Right renal pelvis (tissue), 4 donors: ENCODE measurements around the gene FOXF2. TPM values are rescaled to one million over a fixed set of nuclear protein-coding genes. Genes with fewer than 3 reads are reported as not detected.
"Not testable (repeated sequence)": the region's sequence is repeated elsewhere in the genome, so short reads cannot be mapped to it uniquely, and the experiment has no call there.

ENCODE experiments used
- DNase-seq, 4 donors: peaks; one replicate each; pipeline ENCODE4 v3.0.0-alpha.2; 2013; ENCODE audit warnings: low read depth in 4 of 4, low spot score in 3 of 4, missing footprints in 1 of 4
- polyA plus RNA-seq, 4 donors: library from polyadenylated mRNA; unstranded; fragments of 120-200 nt; gene quantifications; one replicate each; pipeline ENCODE4 v1.2.1, GENCODE V29; 2013; ENCODE audit not compliant: insufficient read length in 4 of 4

The FOXF2 gene
- under 1 TPM; 0.07 to 0.31 (median 0.13) TPM for polyA plus RNA-seq

- no peak for DNase-seq
Observed at GRCh38 chr6:1389369-1390132, at the start of gene FOXF2. Gene FOXF2, plus strand, starts transcription at chr6:1389576. Its CDS starts 372 bp downstream, at chr6:1389948.

DNA sequence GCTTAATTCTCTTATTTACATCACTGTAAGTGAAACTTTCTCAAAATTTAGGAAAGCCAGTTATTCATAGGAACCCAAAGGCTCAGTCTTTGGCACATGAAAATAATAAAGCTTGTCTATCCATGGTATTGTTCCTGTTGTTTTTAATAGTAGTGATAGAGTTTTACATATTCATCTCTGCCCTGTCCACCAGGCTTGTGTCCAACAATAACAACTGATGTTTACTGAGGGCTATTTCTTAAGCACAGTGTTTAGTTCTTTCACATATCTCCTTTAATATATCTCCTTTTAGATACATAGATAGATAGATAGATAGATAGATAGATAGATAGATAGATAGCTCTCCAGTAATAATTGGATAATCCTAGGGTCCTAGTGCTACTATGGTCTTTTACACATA is 43.3 kb upstream of the FOXF2 start:
- DNase-seq: no peak

- DNase-seq: no peak
Observed at GRCh38 chr6:1346558-1347091, 42.8 kb upstream of the FOXF2 start.

- DNase-seq: no peak
Observed at GRCh38 chr6:1347161-1347560, 42.2 kb upstream of the FOXF2 start.

GRCh38 chr6:1348675-1349074 is 40.7 kb upstream of the FOXF2 start:
- DNase-seq: no peak

- no peak for DNase-seq
Observed at GRCh38 chr6:1349655-1350054, 39.7 kb upstream of the FOXF2 start.

- no peak for DNase-seq
Observed at GRCh38 chr6:1351381-1352008, 37.9 kb upstream of the FOXF2 start.

- DNase-seq: not testable (repeated sequence)
Observed at GRCh38 chr6:1355068-1355467, 34.3 kb upstream of the FOXF2 start.

- not testable (repeated sequence) for DNase-seq
Observed at GRCh38 chr6:1361717-1362116, 27.7 kb upstream of the FOXF2 start.

DNA sequence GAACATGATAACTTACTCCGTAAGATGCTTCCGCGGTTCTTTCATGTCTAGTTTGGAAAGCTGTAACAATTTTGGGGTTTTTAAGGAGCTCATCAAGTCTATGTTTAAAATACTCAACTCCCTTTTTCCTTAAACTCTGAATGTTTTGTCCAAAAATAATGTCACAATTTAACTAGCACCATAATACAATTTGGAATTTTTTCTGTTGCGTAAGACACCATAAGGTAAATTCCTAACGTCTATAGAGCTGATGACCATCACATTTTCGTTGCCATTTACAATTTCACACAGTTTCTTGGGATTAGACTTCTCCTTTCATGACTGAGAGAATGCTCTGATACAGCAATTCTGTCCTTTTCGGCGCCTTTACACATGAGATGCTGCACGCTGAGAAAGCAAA is 26.7 kb upstream of the FOXF2 start:
- DNase-seq: no peak

- DNase-seq: no peak
Observed at GRCh38 chr6:1363298-1363697, 26.1 kb upstream of the FOXF2 start.

DNA sequence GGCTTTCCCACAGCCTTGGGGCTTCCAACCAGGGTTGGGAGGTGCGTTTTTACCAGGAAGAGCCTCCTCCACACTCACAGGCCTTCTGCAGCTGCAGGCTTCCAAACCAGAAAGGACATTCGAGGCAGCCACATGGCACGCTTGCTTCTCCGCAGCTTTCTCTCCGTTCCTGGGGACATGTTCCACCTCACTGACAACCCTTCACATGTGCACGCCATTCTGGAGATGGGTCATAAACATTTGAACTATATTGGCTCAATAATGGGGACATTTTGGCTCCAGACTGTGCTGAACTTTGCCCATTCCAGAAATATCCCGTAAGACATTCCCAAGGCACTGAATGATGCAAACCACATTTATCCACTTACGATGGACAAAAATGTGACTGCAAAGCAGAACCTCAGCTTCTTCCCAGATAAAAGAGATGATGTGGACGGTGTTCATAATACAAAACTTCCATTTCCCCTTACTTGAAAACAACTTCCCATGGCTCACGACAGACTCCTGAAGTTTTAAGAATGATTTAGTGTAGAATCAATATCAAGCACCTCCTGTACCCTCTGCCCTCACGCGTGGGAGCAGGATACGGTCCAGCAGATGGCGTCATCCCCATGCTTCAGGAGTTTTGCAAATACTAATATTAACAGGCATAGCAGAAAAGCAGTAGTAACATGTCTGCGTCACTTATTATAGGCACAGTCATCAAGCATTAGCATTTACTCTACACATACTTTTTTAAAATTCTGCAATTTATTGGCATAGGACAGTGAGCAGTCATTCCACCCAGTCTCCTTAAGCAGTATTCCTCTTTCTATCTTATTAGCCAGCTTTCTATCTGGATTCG is 25.4 kb upstream of the FOXF2 start:
- no peak for DNase-seq

DNA sequence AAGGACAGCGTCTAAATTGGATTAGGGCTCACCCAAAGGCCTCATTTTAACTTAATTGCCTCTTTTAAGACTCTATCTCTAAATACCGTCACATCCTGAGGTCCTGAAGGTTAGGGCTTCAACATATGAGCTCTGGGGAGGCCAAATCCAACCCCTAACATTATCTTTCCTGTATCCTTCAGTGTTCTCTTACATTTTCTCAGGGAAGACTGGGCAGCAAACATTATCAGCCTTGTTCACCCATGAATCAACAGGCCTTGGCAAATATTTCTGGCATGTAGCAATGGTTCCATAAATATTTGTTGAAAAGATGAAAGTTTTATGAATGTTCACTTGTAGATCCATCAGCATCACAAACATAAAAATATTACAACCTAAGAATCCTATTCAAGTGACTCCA is 24.6 kb upstream of the FOXF2 start:
- DNase-seq: no peak

DNA sequence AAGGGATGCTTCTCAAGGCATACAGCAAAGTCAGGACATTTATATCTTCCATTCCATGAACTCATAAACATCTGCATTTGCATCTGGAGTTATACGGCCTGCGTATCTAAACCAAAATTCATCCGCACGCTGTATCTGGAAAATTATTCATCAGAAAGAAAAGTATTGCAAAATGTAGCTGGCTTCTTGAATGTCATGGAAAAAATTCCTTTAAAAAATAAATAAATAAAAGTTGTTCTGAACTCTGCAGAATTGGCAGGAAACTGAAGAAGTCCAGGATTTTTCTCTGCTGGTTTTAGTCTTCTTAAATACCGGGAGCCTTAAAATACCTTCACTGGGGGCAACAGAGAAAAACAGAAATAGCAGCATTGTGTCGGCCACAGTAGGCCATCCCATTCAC is 23.7 kb upstream of the FOXF2 start:
- no peak for DNase-seq

- no peak for DNase-seq
Observed at GRCh38 chr6:1367771-1368170, 21.6 kb upstream of the FOXF2 start.

GRCh38 chr6:1368940-1369339 is 20.4 kb upstream of the FOXF2 start:
- no peak for DNase-seq

GRCh38 chr6:1369695-1370094 is 19.7 kb upstream of the FOXF2 start:
- not testable (repeated sequence) for DNase-seq

GRCh38 chr6:1371933-1372332 is 17.4 kb upstream of the FOXF2 start:
- no peak for DNase-seq

DNA sequence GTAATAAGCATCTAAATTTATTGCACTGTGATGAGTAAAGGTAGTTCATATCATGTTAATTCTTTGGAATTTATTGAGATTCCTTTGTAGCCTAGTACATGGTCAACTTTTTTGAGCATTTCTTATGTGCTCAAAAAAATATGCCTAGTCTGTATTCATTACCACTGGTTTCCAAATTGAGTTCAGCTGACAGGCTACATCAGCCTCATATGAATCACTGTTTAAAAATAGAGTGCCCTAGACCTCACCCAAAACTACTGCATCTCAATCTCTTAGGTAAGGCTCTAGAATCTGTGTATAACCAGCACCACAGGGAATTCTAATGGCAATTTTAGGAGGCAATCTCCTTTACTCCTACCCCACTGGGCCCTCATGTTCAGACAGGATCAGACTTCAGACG is 16.7 kb upstream of the FOXF2 start:
- DNase-seq: no peak

- DNase-seq: no peak
Observed at GRCh38 chr6:1376653-1377052, 12.7 kb upstream of the FOXF2 start.

- no peak for DNase-seq
Observed at GRCh38 chr6:1377526-1377925, 11.8 kb upstream of the FOXF2 start.
